ENCODE results near the gene LCMT1.

DNA sequence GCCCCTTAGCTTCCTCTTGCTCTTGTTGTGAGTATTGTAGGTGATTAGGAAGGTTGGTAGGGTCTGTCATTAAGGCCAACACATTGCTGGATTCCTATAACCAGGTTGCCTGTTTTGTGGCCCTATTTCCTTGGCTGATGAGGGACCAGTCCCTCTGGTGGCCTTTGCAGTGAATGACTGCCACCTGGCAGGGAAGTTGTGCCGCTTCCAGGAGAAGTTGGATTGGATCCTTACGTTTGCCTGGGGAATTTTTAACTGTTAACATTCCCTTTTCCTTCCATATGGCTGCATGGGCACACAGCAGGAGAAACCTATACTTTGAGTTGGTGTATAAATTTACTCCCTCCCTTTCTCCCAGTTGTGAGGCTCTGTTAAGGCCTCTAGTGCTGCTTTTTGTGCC lies 32.4 kb downstream of the LCMT1 start:
- TF ChIP-seq, protein P1, sequence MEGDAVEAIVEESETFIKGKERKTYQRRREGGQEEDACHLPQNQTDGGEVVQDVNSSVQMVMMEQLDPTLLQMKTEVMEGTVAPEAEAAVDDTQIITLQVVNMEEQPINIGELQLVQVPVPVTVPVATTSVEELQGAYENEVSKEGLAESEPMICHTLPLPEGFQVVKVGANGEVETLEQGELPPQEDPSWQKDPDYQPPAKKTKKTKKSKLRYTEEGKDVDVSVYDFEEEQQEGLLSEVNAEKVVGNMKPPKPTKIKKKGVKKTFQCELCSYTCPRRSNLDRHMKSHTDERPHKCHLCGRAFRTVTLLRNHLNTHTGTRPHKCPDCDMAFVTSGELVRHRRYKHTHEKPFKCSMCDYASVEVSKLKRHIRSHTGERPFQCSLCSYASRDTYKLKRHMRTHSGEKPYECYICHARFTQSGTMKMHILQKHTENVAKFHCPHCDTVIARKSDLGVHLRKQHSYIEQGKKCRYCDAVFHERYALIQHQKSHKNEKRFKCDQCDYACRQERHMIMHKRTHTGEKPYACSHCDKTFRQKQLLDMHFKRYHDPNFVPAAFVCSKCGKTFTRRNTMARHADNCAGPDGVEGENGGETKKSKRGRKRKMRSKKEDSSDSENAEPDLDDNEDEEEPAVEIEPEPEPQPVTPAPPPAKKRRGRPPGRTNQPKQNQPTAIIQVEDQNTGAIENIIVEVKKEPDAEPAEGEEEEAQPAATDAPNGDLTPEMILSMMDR (conservative IDR thresholded peaks at IDR 0.05; ENCODE audit: low read depth, low read length): peak; percentile 47
- no peak for TF ChIP-seq EZH2 (IDR thresholded peaks at IDR 0.05; ENCODE audit: low read length, unreplicated experiment)
- no peak for TF ChIP-seq EZH2phosphoT487 (IDR thresholded peaks at IDR 0.05; ENCODE audit: borderline replicate concordance, low read length)
